ENCODE results near the gene TMEM120B.

Gene TMEM120B

DNA sequence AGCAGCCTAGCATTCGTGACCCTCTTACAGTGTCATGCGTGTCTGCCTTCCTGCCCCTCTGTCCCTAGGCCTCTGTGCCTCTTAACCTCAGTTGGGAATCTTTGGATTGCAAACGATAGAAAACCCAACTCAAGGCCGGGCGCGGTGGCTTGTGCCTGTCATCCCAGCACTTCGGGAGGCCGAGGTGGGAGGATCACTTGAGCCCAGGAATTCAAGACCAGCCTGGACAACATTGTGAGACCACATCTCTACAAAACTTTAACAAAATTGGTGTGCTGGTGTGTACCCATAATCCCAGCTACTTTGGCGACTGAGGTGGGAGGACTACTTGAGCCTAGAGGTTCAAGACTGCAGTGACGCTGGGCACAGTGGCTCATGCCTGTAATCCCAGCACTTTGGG, 36.7 kb downstream of the TMEM120B start:
- no peak for DNase-seq (ENCODE audit: low spot score)
- H3K27ac ChIP-seq (ENCODE audit: poor library complexity, severe bottlenecking): no peak overlapping the region
- H3K27me3 ChIP-seq (ENCODE audit: insufficient read depth, poor library complexity, severe bottlenecking): no peaks in the 10 kb centered on the region
- H3K4me1 ChIP-seq (ENCODE audit: insufficient read depth, poor library complexity, severe bottlenecking): no peaks in the 10 kb centered on the region
- no peak for ATAC-seq (ENCODE audit: low read depth)
- TF ChIP-seq, protein P1, sequence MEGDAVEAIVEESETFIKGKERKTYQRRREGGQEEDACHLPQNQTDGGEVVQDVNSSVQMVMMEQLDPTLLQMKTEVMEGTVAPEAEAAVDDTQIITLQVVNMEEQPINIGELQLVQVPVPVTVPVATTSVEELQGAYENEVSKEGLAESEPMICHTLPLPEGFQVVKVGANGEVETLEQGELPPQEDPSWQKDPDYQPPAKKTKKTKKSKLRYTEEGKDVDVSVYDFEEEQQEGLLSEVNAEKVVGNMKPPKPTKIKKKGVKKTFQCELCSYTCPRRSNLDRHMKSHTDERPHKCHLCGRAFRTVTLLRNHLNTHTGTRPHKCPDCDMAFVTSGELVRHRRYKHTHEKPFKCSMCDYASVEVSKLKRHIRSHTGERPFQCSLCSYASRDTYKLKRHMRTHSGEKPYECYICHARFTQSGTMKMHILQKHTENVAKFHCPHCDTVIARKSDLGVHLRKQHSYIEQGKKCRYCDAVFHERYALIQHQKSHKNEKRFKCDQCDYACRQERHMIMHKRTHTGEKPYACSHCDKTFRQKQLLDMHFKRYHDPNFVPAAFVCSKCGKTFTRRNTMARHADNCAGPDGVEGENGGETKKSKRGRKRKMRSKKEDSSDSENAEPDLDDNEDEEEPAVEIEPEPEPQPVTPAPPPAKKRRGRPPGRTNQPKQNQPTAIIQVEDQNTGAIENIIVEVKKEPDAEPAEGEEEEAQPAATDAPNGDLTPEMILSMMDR (IDR thresholded peaks at IDR 0.05; ENCODE audit: poor library complexity, severe bottlenecking): no peak
- H3K4me3 ChIP-seq (ENCODE audit: severe bottlenecking): no peak overlapping the region
- H3K9me3 ChIP-seq (ENCODE audit: severe bottlenecking): no peaks in the 10 kb centered on the region
- H3K36me3 ChIP-seq (ENCODE audit: low read depth): peaks cover 29% of the 10 kb centered on the region

DNA sequence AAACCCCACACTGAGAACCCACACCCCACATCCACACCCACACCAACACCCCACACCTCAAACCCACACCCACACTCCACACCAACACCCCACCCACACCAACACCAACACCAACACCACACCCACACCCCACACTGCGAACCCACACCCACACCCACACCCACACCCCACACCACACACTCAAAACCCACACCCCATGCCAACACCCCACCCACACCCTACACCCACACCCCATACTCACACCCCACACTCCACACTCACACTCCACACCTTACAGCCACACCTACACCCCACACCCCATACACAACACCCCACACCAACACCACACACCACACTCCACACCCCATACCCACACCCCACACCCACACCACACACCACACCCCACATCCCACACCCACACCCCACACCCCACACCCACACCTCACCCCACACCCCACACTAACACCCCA, 38.0 kb downstream of the TMEM120B start:
- ATAC-seq (ENCODE audit: low read depth) (no peak), DNase-seq (ENCODE audit: low spot score) (no peak)
- H3K27me3 ChIP-seq (ENCODE audit: insufficient read depth, poor library complexity, severe bottlenecking): no peaks in the 10 kb centered on the region
- H3K4me3 ChIP-seq (ENCODE audit: severe bottlenecking): no peak overlapping the region
- H3K4me1 ChIP-seq (ENCODE audit: insufficient read depth, poor library complexity, severe bottlenecking): no peaks in the 10 kb centered on the region
- no peaks in the 10 kb centered on the region for H3K9me3 ChIP-seq (ENCODE audit: severe bottlenecking)
- peaks cover 29% of the 10 kb centered on the region for H3K36me3 ChIP-seq (ENCODE audit: low read depth)
- no peak overlapping the region for H3K27ac ChIP-seq (ENCODE audit: poor library complexity, severe bottlenecking)
- TF ChIP-seq, protein P1 (IDR thresholded peaks at IDR 0.05; ENCODE audit: poor library complexity, severe bottlenecking): no peak

DNA sequence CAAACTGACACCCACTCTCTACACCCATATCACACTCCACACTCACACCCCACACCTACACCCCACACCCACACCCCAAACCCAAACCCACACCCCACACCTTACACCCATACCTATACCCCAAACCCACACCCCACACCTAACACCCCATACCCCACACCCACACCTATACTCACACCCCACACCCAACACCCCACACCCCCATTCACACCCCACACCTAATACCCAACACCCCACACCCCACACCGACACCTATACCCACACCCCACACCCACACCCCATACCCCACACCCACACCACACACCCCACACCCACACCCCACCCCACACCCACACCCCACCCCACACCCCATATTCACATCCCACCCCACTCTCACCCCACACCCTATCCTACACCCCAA, 38.5 kb downstream of the TMEM120B start:
- Histone ChIP-seq H3K9me3 (ENCODE audit: severe bottlenecking) (no peaks in the 10 kb centered on the region), H3K27ac (ENCODE audit: poor library complexity, severe bottlenecking) (no peak overlapping the region), H3K36me3 (ENCODE audit: low read depth) (peaks cover 29% of the 10 kb centered on the region), H3K27me3 (ENCODE audit: insufficient read depth, poor library complexity, severe bottlenecking) (no peaks in the 10 kb centered on the region), H3K4me1 (ENCODE audit: insufficient read depth, poor library complexity, severe bottlenecking) (no peaks in the 10 kb centered on the region), H3K4me3 (ENCODE audit: severe bottlenecking) (no peak overlapping the region)
- no peak for DNase-seq (ENCODE audit: low spot score)
- TF ChIP-seq, protein P1 (IDR thresholded peaks at IDR 0.05; ENCODE audit: poor library complexity, severe bottlenecking): no peak
- no peak for ATAC-seq (ENCODE audit: low read depth)

DNA sequence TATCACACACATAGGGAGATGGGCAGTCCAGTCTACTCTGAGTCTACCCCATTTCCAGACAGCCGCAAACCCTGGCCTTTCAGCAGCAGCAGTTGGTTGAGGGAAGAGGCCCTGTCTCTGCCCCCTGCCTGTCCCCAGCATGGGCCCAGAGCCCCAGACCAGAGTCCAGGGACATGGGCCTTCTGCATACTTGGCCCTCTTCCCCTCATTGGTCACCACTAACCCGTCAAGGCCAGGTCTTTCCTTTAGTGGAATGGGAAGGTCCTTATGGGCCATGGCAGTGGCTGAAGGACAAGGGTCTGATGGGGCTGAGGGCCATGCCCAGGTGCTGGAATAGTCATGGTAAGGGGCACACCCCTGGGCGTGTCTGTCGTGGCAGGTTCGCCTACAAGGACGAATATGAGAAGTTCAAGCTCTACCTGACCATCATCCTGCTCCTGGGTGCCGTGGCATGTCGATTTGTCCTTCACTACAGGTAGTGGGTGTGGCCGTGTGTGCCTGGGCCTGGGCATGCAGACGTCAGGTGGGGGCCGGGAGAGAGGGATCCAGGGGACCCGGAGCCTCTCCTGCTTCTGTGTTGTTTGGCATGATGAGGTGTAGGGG, 39.3 kb downstream of the TMEM120B start:
- TF ChIP-seq, protein P1 (IDR thresholded peaks at IDR 0.05; ENCODE audit: poor library complexity, severe bottlenecking): no peak
- no peaks in the 10 kb centered on the region for H3K27me3 ChIP-seq (ENCODE audit: insufficient read depth, poor library complexity, severe bottlenecking)
- no peak overlapping the region for H3K4me3 ChIP-seq (ENCODE audit: severe bottlenecking)
- ATAC-seq (ENCODE audit: low read depth): no peak
- H3K4me1 ChIP-seq (ENCODE audit: insufficient read depth, poor library complexity, severe bottlenecking): no peaks in the 10 kb centered on the region
- no peak for DNase-seq (ENCODE audit: low spot score)
- no peak overlapping the region for H3K27ac ChIP-seq (ENCODE audit: poor library complexity, severe bottlenecking)
- no peaks in the 10 kb centered on the region for H3K9me3 ChIP-seq (ENCODE audit: severe bottlenecking)
- H3K36me3 ChIP-seq (ENCODE audit: low read depth): peaks cover 29% of the 10 kb centered on the region

DNA sequence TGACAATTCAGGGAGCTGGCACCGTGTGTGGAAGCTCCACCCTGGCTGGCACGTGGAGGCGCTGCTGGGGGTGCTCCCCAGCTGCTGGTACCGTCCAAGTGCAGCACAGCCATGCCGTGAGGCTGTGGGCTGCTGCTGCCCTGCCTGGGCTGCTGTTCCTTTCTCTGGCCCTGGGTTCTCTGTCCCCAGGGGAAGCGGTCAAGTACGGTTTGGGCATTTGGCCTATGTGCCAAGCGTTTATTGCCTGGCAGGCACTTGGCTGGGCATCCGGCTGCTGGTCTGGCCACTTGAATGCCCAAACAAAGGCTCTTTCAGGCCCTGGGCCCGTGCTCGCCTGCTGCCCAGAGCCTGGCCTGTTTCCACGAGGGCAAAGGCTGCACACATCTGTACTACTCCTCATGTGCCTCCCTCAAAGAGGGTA, 41.3 kb downstream of the TMEM120B start:
- no peaks in the 10 kb centered on the region for H3K4me1 ChIP-seq (ENCODE audit: insufficient read depth, poor library complexity, severe bottlenecking)
- TF ChIP-seq, protein P1 (IDR thresholded peaks at IDR 0.05; ENCODE audit: poor library complexity, severe bottlenecking): no peak
- DNase-seq (ENCODE audit: low spot score) (no peak), ATAC-seq (ENCODE audit: low read depth) (no peak)
- H3K36me3 ChIP-seq (ENCODE audit: low read depth): peaks cover 24% of the 10 kb centered on the region
- H3K9me3 ChIP-seq (ENCODE audit: severe bottlenecking): no peaks in the 10 kb centered on the region
- no peak overlapping the region for H3K27ac ChIP-seq (ENCODE audit: poor library complexity, severe bottlenecking)
- no peak overlapping the region for H3K4me3 ChIP-seq (ENCODE audit: severe bottlenecking)
- no peaks in the 10 kb centered on the region for H3K27me3 ChIP-seq (ENCODE audit: insufficient read depth, poor library complexity, severe bottlenecking)
